Thoracic aorta (tissue), 2 donors: ENCODE results near the gene ADAMTSL1. TPM values are rescaled to one million over a fixed set of nuclear protein-coding genes. Genes with fewer than 3 reads are reported as not detected.

ENCODE experiments used
- ATAC-seq: fragments of 150-250 bp; one replicate; pipeline ENCODE4 v1.8.0; 2017; ENCODE audit warnings: low read depth; ENCODE audit not compliant: insufficient number of reproducible peaks, low FRiP score
- DNase-seq: peaks from one replicate; pipeline ENCODE4 v3.0.0-alpha.2; 2020; ENCODE audit warnings: low spot score
- H3K27ac ChIP-seq, 2 donors: fragments of 200-600 bp; sonication (generic); 1 replicate in 1 of 2; 2 replicates in 1 of 2; pipeline ENCODE4 v1.5.1; 2016; ENCODE audit warnings: mild to moderate bottlenecking in 2 of 2, moderate library complexity in 2 of 2
- H3K27me3 ChIP-seq: fragments of 200-600 bp; sonication (generic); replicated peaks from 2 replicates; pipeline ENCODE4 v1.6.0; 2016; ENCODE audit warnings: mild to moderate bottlenecking; ENCODE audit not compliant: insufficient read depth
- H3K36me3 ChIP-seq: fragments of 200-600 bp; sonication (generic); one replicate; pipeline ENCODE4 v1.5.1; 2016
- H3K4me1 ChIP-seq, 2 donors: fragments of 200-600 bp; sonication (generic); 1 replicate in 1 of 2; 2 replicates in 1 of 2; pipeline versions ENCODE4 v1.5.1 to v1.6.0; 2016; ENCODE audit warnings: low read depth in 2 of 2, mild to moderate bottlenecking in 1 of 2; ENCODE audit not compliant: control insufficient read depth in 1 of 2
- H3K4me3 ChIP-seq: fragments of 200-600 bp; sonication (generic); 2 replicates; pipeline ENCODE4 v1.5.1; 2016; ENCODE audit warnings: mild to moderate bottlenecking
- H3K9me3 ChIP-seq: fragments of 200-600 bp; sonication (generic); 2 replicates; pipeline ENCODE4 v1.5.1; 2016
- CTCF ChIP-seq: fragments of 200-600 bp; sonication (generic); IDR thresholded peaks from one replicate; pipeline ENCODE4 v1.5.1; 2019; ENCODE audit warnings: antibody characterized with exemption
- total RNA-seq, 2 donors: library from RNA; depleted of rRNA; stranded (reverse); fragments of >200 nt; gene quantifications; one replicate each; pipeline versions ENCODE4 v1.1.0 to v1.2.3, GENCODE V29; 2016

The ADAMTSL1 gene
- total RNA-seq, 2 donors from 2014 or later: 61.4 to 75.5 TPM

- Histone ChIP-seq H3K27me3 (no peaks in the 10 kb centered on the region), H3K27ac (no peak overlapping the region), H3K4me3 (no peak overlapping the region), H3K9me3 (peaks cover 5% of the 10 kb centered on the region), H3K36me3 (peaks cover 3% of the 10 kb centered on the region), H3K4me1 (peaks cover 0 to 11% of the 10 kb centered on the region in 2 donors)
- no peak for TF ChIP-seq CTCF
- ATAC-seq (no peak), DNase-seq (no peak)
Measured at GRCh38 chr9:18698992-18699391, 225.0 kb downstream of the ADAMTSL1 start.

GRCh38 chr9:18699764-18700163 lies 225.8 kb downstream of the ADAMTSL1 start:
- H3K27ac ChIP-seq: no peak overlapping the region
- no peak for ATAC-seq

GRCh38 chr9:18700714-18701113 lies 226.8 kb downstream of the ADAMTSL1 start:
- DNase-seq (no peak), ATAC-seq (no peak)
- Histone ChIP-seq H3K36me3 (peaks cover 3% of the 10 kb centered on the region), H3K27ac (no peak overlapping the region), H3K4me3 (no peak overlapping the region), H3K9me3 (no peaks in the 10 kb centered on the region), H3K4me1 (peaks cover 0 to 25% of the 10 kb centered on the region in 2 donors), H3K27me3 (no peaks in the 10 kb centered on the region)
- TF ChIP-seq CTCF: no peak

More at GRCh38 chr9:18699764-18700163, 225.8 kb downstream of the ADAMTSL1 start:
- Histone ChIP-seq H3K36me3 (peaks cover 3% of the 10 kb centered on the region), H3K4me1 (peaks cover 0 to 18% of the 10 kb centered on the region in 2 donors), H3K4me3 (no peak overlapping the region), H3K27me3 (no peaks in the 10 kb centered on the region), H3K9me3 (peaks cover 5% of the 10 kb centered on the region)
- TF ChIP-seq CTCF: no peak
- DNase-seq: no peak

GRCh38 chr9:18703151-18703900 lies 229.4 kb downstream of the ADAMTSL1 start:
- no peaks in the 10 kb centered on the region for H3K27me3 ChIP-seq
- TF ChIP-seq CTCF: no peak
- H3K27ac ChIP-seq: no peak overlapping the region
- H3K36me3 ChIP-seq: no peaks in the 10 kb centered on the region
- H3K4me3 ChIP-seq: no peak overlapping the region
- no peaks in the 10 kb centered on the region for H3K9me3 ChIP-seq
- H3K4me1 ChIP-seq: peaks cover 0 to 36% of the 10 kb centered on the region in 2 donors
- DNase-seq: no peak
- ATAC-seq: no peak

GRCh38 chr9:18703901-18704379 lies 230.0 kb downstream of the ADAMTSL1 start:
- Histone ChIP-seq H3K9me3 (no peaks in the 10 kb centered on the region), H3K4me3 (no peak overlapping the region), H3K27me3 (no peaks in the 10 kb centered on the region), H3K27ac (no peak overlapping the region), H3K4me1 (peaks cover 0 to 37% of the 10 kb centered on the region in 2 donors), H3K36me3 (no peaks in the 10 kb centered on the region)
- DNase-seq (no peak), ATAC-seq (no peak)
- no peak for TF ChIP-seq CTCF
